Right forelimb (tissue), 1 donor: ENCODE data around the gene HRAS.

Source experiments
- DNase-seq: peaks from one replicate; pipeline ENCODE4 v3.0.0-alpha.2; 2018

HRAS gene

DNA sequence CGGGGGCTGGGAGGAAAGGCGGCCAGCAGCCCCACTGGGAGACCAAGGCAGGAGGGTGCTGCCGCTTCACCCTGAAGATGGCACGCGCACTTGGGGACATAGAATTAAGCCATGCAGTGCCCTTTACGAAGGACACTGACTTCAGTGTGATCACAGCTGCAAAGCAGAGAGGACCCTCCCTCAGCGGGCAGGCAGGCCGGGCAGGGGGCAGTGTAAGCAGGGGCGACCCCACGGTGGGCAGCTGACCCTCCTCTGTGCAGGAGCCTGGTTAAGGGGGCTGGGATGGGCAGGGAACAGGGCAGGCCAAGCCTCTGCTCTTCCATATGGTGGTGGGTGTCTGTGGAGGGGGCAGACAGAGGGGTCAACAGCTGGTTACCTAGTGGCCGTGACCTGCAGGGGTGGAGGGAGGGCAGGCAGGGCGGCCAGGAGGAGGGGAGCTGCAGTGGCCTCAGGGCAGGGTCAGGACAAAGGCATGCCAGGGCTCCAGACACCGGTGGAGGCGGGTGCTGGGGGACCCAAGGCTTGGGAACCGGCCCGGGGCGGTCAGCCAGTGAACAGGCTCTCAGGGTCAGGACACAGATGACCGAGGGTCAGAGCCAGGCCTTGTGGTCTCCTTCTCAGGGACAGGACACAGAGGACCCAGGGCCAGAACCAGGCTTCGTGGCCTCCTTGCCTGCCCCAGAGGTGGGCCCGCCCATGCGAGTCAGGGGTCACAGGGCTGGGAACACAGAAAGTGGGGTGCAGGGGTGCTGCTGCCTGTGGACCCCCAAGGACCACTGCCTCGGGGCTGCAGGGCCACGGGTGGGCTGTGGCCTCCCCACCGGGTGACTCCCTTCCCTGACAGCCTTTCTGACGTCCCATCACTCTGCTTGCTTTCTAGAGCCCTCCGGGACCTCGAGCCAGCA, 18.0 kb upstream of the HRAS start:
- no peak for DNase-seq

- no peak for DNase-seq
These were observed 16.2 kb upstream of the HRAS start for GRCh38 chr11:551596-551995.

- DNase-seq, result no peak
These were observed 15.8 kb upstream of the HRAS start for GRCh38 chr11:551131-551530.

- DNase-seq, result no peak
These were observed 15.3 kb upstream of the HRAS start for GRCh38 chr11:550746-551085.

GRCh38 chr11:550021-550745, 14.8 kb upstream of the HRAS start:
- no peak for DNase-seq

GRCh38 chr11:548700-549603, 13.6 kb upstream of the HRAS start:
- DNase-seq, result no peak

- no peak for DNase-seq
These were observed 9.8 kb upstream of the HRAS start for GRCh38 chr11:545171-545570.

DNA sequence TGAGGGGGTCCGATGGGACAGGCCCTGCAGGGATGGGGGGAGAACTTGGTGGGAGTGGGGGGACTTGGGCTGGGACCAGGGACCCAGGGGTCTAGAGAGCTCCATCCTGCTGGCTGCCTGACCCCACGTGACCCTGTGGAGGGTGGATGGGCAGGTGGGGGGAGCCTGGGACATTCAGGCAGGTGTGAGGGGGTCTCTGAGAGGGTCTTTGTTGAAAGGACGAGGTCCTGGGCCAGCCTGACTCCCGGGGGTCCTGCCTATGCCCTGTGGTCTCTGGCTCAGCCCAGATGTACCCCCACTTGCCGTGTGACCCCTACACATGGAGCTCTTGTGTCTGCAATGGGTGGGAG, 9.4 kb upstream of the HRAS start:
- no peak for DNase-seq

- DNase-seq, result no peak
These were observed 6.1 kb upstream of the HRAS start for GRCh38 chr11:541433-541885.

DNA sequence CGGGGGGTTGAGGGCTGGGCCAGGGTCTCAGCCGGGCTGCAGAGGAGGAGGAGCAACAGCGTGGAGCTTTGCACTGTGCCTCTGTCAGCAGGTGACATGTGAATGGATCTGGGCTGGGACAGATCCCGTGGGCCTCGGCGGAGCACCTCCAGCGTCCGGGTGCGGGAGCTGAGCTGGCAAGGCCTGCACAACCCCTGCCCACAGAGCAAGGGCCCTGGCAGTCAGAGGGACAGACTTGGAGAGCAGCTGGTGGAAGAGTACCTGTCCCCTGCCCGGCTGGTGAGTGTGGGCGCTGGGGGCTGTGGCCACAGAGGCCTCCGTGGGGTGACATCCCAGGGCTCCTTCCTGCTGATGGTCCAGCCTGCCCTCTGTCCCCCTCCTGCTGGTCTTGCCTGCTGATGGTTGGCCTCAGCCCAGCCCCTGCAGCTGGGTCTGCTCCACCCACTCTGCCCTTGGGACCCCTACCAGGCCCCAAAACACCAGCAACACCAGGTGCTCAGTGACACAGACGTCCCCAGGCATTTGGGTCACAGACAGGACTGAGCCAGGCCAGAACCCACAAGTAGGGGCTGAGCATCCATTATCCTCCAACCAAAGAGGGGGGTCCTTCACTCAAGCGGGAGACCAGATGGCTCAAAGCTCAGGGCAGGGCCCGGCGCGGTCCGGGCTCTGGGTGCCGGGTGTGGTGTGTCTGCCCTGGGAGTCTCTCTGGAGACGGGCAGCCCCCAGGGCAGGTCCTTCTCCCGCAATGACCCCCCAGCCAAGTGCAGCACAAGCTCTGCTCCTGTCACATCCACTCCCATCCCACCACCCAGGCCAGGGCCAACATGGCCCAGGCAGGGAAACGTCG, 5.4 kb upstream of the HRAS start:
- peak; percentile 40 for DNase-seq

GRCh38 chr11:539971-540481, 4.7 kb upstream of the HRAS start:
- peak; percentile 31 for DNase-seq

DNA sequence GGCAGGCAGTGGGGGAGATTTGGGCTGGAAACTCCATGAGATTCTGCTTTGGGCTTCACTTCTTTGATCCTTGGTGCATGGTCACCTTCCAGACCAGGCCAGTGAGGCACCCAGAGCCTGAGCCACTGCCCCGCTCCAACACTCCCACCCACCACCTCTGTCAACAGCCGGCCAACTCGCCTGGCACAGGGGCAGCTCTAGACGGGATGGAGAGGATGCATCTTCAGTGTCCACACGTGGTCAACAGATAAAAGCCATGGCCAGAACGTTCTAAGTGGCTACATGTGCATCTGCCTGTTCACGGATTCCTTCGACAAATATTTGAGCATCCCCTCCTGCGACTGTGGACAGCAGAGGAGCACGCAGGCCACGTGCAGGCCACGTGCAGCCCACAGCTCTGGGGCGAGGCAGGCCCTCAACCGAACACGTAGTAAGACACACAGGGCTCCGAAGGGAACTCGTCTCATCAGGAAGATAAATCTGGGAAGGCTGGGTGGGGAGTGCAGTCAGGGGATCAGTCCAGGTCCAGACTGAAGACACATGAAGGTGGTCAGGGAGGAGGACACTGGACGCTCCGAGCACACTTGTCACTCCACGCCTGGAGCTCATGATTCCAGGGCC, 3.2 kb upstream of the HRAS start:
- peak; percentile 39 for DNase-seq

DNA sequence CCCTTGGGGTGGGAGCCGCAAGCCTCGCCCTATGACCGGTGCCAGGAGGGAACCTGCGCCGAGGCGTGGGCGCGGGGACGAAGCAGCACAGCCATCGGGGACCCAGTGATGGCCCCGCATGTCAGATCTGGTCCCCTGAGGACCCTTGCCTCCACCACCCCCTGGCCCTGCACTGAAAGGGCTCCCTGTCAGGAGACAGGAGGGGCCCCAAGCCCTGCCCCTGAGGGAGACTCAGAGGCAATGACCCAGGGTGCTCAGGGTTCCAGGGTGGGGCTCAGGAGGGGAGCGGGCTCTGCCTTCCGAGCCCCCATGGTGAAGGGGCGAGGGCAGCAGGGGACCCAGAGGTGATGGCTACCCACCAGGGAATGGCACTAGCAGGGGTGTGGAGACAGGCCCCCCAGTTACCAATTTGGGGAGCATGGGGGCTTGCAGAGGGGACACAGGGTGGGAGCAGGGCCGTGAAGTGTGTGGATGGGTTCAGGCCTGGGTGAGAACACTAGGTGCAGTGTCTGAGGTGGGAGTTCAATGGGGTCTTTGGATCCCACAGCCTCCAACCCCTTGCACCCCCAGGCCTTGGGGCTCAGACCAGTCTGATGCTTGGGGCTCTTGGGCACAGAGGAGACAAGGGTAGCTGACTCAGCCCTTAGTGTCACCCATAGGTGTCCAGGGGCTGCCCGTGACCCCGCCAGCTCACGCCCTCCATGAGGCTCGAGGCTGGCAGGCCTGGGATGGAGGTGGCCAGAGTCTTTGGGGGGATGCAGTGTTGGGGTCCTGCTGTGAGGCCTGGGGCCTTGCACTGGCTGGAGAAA, 2.5 kb upstream of the HRAS start:
- DNase-seq, result peak; percentile 45

- DNase-seq, result peak; percentile 77
These were observed 1.7 kb upstream of the HRAS start, which contains the start of gene LRRC56 for GRCh38 chr11:536841-537621. Gene LRRC56, plus strand, starts transcription at chr11:537527. Its CDS starts 3,158 bp downstream, at chr11:540685.

- no peak for DNase-seq
These were observed 212 bp downstream of the HRAS start for GRCh38 chr11:535210-535518.

DNA sequence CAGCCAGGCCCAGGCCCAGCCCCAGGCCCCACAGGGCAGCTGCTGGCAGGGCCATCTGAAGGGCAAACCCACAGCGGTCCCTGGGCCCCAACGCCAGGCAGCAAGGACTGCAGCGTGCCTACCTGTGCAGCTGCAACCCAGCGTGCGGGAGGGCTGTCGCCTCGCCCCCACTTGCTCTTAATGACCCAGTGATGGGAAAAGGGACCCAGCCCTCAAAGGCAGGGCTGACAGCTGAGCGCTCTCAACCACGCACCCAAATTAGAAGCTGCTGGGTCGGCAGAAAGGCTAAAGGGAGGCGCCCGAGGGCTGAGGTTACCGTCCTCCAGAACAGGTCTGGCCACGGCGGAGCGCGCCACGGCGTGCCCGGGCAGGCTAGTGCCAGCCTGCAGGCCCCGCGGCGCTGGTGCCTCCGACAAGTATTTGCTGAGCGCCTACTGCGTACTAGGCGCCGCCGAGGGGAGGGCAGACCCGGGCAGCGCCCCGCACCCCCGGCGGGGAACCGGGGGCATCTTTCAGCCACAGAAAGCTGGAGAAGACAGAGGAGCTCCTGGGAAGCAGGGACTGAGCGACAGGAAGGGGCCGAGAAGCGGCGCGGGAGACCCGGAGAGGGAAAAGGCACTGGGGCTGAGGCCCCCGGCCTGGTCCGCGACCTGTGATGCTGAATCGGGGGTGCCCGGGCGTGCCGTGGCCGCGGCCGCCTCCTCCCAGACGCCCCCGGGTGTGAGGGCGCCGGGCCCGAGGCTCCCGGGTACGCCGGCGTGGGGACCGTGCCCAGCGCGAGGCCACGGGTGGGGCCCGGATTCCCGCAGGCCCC, 773 bp downstream of the HRAS start:
- peak; percentile 56 for DNase-seq

- DNase-seq, result peak; percentile 43
These were observed 1.6 kb downstream of the HRAS start for GRCh38 chr11:533586-534395.

GRCh38 chr11:532986-533585, 2.3 kb downstream of the HRAS start:
- DNase-seq, result peak; percentile 37
